ENCODE data around the gene CTU1. TPM values are rescaled to one million over a fixed set of nuclear protein-coding genes. Genes with fewer than 3 reads are reported as not detected.

The CTU1 gene
- total and polyA plus RNA-seq, 2 of the 4 experiments (the other 2 are of a cell fraction): 2.0 to 3.3 TPM

DNA sequence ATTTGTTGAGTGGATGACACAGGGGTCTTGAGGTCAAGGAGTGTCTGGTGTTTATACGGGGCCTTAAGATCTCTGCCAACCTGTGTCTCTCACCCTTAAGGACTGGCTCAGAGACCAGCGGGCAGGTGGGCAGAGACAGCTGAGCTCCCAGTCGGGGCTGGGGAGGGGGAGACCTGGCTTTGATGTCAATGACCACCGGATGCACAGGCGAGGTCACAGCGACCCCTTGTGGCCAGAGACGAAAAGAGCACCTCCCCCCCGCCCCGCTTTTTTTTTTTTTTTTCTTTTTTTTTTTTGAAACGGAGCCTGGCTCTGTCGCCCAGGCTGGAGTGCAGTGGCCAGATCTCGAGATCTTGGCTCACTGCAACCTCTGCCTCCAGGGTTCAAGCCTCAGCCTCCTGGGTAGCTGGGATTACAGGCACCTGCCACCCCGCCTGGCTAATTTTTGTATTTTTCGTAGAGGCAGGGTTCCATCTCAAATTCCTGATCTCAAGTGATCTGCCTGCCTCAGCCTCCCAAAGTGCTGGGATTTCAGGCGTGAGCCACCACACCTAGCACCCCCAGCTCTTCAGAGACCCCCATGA lies 13.4 kb downstream of the CTU1 start:
- no peak overlapping the region for H4K8ac ChIP-seq (ENCODE audit: low read depth in 2 of 2, low read length in 2 of 2)
- H3K4ac ChIP-seq (ENCODE audit: low read depth, low read length): no peak overlapping the region
- no peak overlapping the region for H2BK20ac ChIP-seq (ENCODE audit: low read depth, low read length)
- no peak overlapping the region for H2BK15ac ChIP-seq (ENCODE audit: low read depth, low read length)
- ChIA-PET CTCF (interaction anchor here (0.7 to 1.0 kb wide), 2 partner anchors 73 to 166 kb away, joined by 3 to 7 read pairs; no protein-coding TSS in a partner anchor), POLR2A (ENCODE audit: unreplicated experiment) (no interaction called here)
- no peak for DNase-seq
- no peak overlapping the region for H3K18ac ChIP-seq (ENCODE audit: low read depth, low read length)
- no peak overlapping the region for H2BK120ac ChIP-seq (ENCODE audit: low read depth, low read length)
- H2AK5ac ChIP-seq (ENCODE audit: low read depth, low read length): no peak overlapping the region
- H3K9me3 ChIP-seq (ENCODE audit: control insufficient read depth, insufficient read depth, low read length): no peaks in the 10 kb centered on the region
- intact Hi-C loops (cut with micrococcal nuclease) (loop anchor here (1.0 to 5.0 kb wide), 2 partner anchors 73 to 162 kb away; no protein-coding TSS in a partner anchor), in situ Hi-C loops (cut with MboI; ENCODE audit: low sequenced_read_pairs) (no loop called here), dilution Hi-C loops (cut with HindIII; ENCODE audit: low sequenced_read_pairs, unreplicated experiment) (no loop called here)
- H3K23ac ChIP-seq (ENCODE audit: low read depth, low read length): no peak overlapping the region
- H4K20me1 ChIP-seq (ENCODE audit: insufficient read depth, low read length): peaks cover 13% of the 10 kb centered on the region
- H2AFZ ChIP-seq (replicated peaks; ENCODE audit: low read length, poor library complexity): peak overlapping the region; percentile 62
- no peak overlapping the region for H4K5ac ChIP-seq (ENCODE audit: low read depth, low read length)
- TF ChIP-seq, protein P1, sequence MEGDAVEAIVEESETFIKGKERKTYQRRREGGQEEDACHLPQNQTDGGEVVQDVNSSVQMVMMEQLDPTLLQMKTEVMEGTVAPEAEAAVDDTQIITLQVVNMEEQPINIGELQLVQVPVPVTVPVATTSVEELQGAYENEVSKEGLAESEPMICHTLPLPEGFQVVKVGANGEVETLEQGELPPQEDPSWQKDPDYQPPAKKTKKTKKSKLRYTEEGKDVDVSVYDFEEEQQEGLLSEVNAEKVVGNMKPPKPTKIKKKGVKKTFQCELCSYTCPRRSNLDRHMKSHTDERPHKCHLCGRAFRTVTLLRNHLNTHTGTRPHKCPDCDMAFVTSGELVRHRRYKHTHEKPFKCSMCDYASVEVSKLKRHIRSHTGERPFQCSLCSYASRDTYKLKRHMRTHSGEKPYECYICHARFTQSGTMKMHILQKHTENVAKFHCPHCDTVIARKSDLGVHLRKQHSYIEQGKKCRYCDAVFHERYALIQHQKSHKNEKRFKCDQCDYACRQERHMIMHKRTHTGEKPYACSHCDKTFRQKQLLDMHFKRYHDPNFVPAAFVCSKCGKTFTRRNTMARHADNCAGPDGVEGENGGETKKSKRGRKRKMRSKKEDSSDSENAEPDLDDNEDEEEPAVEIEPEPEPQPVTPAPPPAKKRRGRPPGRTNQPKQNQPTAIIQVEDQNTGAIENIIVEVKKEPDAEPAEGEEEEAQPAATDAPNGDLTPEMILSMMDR (conservative IDR thresholded peaks at IDR 0.05; ENCODE audit: low read depth, low read length): peak; percentile 56
- TF ChIP-seq MAZ (IDR thresholded peaks at IDR 0.05; ENCODE audit: borderline replicate concordance, low read depth, low read length) (peak; percentile 47; the same call in 1 of the 2 replicates), SMC3 (IDR thresholded peaks at IDR 0.05; ENCODE audit: low read depth, low read length) (peak; percentile 31), CHD1 (IDR thresholded peaks at IDR 0.05; ENCODE audit: low read depth, low read length) (no peak), MXI1 (IDR thresholded peaks at IDR 0.05; ENCODE audit: borderline replicate concordance, low read depth, low read length) (no peak), RAD21 (IDR thresholded peaks at IDR 0.05; ENCODE audit: low read length) (peak; percentile 46), FOS (IDR thresholded peaks at IDR 0.05; ENCODE audit: low read depth, low read length) (no peak), NFE2L2 (IDR thresholded peaks at IDR 0.05; ENCODE audit: low read depth, low read length) (no peak), CEBPB (IDR thresholded peaks at IDR 0.05; ENCODE audit: low read depth, low read length) (no peak), BHLHE40 (IDR thresholded peaks at IDR 0.05; ENCODE audit: low read depth, low read length) (no peak), POLR2A (IDR thresholded peaks at IDR 0.05; ENCODE audit: low read depth, low read length) (no peak), MAFK (IDR thresholded peaks at IDR 0.05; ENCODE audit: low read depth, low read length) (no peak), RCOR1 (IDR thresholded peaks at IDR 0.05; ENCODE audit: insufficient replicate concordance, low read length) (no peak), RFX5 (IDR thresholded peaks at IDR 0.05; ENCODE audit: low read depth, low read length) (no peak)
- TF ChIP-seq, protein P2, sequence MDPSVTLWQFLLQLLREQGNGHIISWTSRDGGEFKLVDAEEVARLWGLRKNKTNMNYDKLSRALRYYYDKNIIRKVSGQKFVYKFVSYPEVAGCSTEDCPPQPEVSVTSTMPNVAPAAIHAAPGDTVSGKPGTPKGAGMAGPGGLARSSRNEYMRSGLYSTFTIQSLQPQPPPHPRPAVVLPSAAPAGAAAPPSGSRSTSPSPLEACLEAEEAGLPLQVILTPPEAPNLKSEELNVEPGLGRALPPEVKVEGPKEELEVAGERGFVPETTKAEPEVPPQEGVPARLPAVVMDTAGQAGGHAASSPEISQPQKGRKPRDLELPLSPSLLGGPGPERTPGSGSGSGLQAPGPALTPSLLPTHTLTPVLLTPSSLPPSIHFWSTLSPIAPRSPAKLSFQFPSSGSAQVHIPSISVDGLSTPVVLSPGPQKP (IDR thresholded peaks at IDR 0.05; ENCODE audit: borderline replicate concordance, low read depth, low read length): no peak
- TF ChIP-seq, protein P3, sequence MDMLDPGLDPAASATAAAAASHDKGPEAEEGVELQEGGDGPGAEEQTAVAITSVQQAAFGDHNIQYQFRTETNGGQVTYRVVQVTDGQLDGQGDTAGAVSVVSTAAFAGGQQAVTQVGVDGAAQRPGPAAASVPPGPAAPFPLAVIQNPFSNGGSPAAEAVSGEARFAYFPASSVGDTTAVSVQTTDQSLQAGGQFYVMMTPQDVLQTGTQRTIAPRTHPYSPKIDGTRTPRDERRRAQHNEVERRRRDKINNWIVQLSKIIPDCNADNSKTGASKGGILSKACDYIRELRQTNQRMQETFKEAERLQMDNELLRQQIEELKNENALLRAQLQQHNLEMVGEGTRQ (IDR thresholded peaks at IDR 0.05; ENCODE audit: low read depth, low read length): no peak
- no peak overlapping the region for H3K14ac ChIP-seq (replicated peaks; ENCODE audit: low read depth, low read length)
- H3K36me3 ChIP-seq (ENCODE audit: control insufficient read depth, insufficient read depth, low read length): peaks cover 6% of the 10 kb centered on the region
- 30% methylated on average over 2 of the region's 15 CpGs; no CpG with 5 or more reads in 1 of the 2 experiments for WGBS, 2 experiments (ENCODE audit: extremely low coverage in 2 of 2, insufficient read length in 1 of 2)
- H3K4me2 ChIP-seq (ENCODE audit: low read depth, low read length): no peak overlapping the region
- no peak overlapping the region for H3K4me3 ChIP-seq (ENCODE audit: insufficient read depth, low read depth, low read length)
- H2AK9ac ChIP-seq (replicated peaks; ENCODE audit: low read depth, low read length, poor library complexity): no peak overlapping the region
- H3K27me3 ChIP-seq (ENCODE audit: control insufficient read depth, insufficient read depth, low read length): no peaks in the 10 kb centered on the region
- no TSS peak for BruUV-seq (replicated peaks)
- H3K79me1 ChIP-seq (ENCODE audit: low read depth in 1 of 2, low read length in 2 of 2): peaks cover 0 to 15% of the 10 kb centered on the region in 2 experiments; a peak in 2 of 4 replicates
- H3K9me1 ChIP-seq (ENCODE audit: insufficient read depth, low read length): no peaks in the 10 kb centered on the region; the same call in 1 of the 2 replicates
- peaks cover 3% of the 10 kb centered on the region; the same call in 1 of the 2 replicates for H3K4me1 ChIP-seq (ENCODE audit: control insufficient read depth, insufficient read depth, low read length)
- ATAC-seq (ENCODE audit: low read depth): no peak
- H4K91ac ChIP-seq (ENCODE audit: insufficient read depth, low read depth, low read length): no peak overlapping the region
- H3K27ac ChIP-seq (ENCODE audit: insufficient read depth, low read length): no peak overlapping the region
- H3K56ac ChIP-seq (ENCODE audit: extremely low read depth, insufficient read depth, low read length): no peak overlapping the region
- no peak overlapping the region for H3K9ac ChIP-seq (ENCODE audit: low read depth, low read length)
- H2BK5ac ChIP-seq (ENCODE audit: low read depth, low read length, poor library complexity, severe bottlenecking): no peak overlapping the region

Measured in IMR-90 (cell line).